ENCODE measurements around the gene SLC38A2.

The SLC38A2 gene

GRCh38 chr12:46396826-46397225, 24.3 kb upstream of the SLC38A2 start:
- peaks cover 6% of the 10 kb centered on the region for H3K4me1 ChIP-seq (ENCODE audit: control insufficient read depth, insufficient read depth, low read length)
- H3K27me3 ChIP-seq (ENCODE audit: control insufficient read depth, insufficient read depth, low read length, poor library complexity, severe bottlenecking), result no peaks in the 10 kb centered on the region
- no peak overlapping the region for H3K27ac ChIP-seq (ENCODE audit: insufficient read depth, low read depth, low read length, poor library complexity, severe bottlenecking)
- H3K36me3 ChIP-seq (ENCODE audit: control insufficient read depth, insufficient read depth, low read length), result no peaks in the 10 kb centered on the region
- no peak overlapping the region for H3K4me3 ChIP-seq (ENCODE audit: insufficient read depth, low read depth, low read length)
- WGBS, 2 experiments, result 92 to 99% methylated on average over 4 to 5 of the region's 5 CpGs
- H3K9me3 ChIP-seq (ENCODE audit: control insufficient read depth, low read length), result no peaks in the 10 kb centered on the region

DNA sequence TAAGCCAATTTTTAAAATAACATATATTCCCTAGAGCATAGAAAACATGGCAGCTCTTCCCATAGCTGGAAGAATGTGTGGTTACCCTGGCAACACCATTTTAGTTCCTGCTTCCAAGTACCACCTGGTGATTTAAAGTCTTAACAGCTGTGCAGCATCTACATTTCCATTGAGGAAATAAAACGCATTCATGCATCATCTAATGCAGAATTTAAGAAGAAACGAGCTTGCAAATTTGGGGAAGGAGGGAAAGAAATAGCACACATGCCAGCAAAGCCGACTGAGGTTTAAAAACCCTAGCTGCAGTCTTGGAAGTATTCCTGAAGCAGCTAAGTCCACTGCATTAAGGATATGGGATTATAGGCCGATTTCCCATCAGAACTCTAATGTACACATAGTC, 22.8 kb upstream of the SLC38A2 start:
- no peak overlapping the region for H3K4me3 ChIP-seq (ENCODE audit: insufficient read depth, low read depth, low read length)
- peaks cover 14% of the 10 kb centered on the region for H3K4me1 ChIP-seq (ENCODE audit: control insufficient read depth, insufficient read depth, low read length)
- WGBS, 2 experiments, result 66 to 72% methylated on average over 4 of the region's 4 CpGs
- H3K27ac ChIP-seq (ENCODE audit: insufficient read depth, low read depth, low read length, poor library complexity, severe bottlenecking), result no peak overlapping the region
- H3K36me3 ChIP-seq (ENCODE audit: control insufficient read depth, insufficient read depth, low read length), result no peaks in the 10 kb centered on the region
- no peaks in the 10 kb centered on the region for H3K27me3 ChIP-seq (ENCODE audit: control insufficient read depth, insufficient read depth, low read length, poor library complexity, severe bottlenecking)
- H3K9me3 ChIP-seq (ENCODE audit: control insufficient read depth, low read length), result no peaks in the 10 kb centered on the region

GRCh38 chr12:46391630-46392029, 19.1 kb upstream of the SLC38A2 start:
- H3K4me1 ChIP-seq (ENCODE audit: control insufficient read depth, insufficient read depth, low read length), result peaks cover 15% of the 10 kb centered on the region

GRCh38 chr12:46390881-46391280, 18.3 kb upstream of the SLC38A2 start:
- 38 to 44% methylated on average over 4 of the region's 4 CpGs for WGBS, 2 experiments
- Histone ChIP-seq H3K27me3 (ENCODE audit: control insufficient read depth, insufficient read depth, low read length, poor library complexity, severe bottlenecking) (no peaks in the 10 kb centered on the region), H3K36me3 (ENCODE audit: control insufficient read depth, insufficient read depth, low read length) (no peaks in the 10 kb centered on the region), H3K27ac (ENCODE audit: insufficient read depth, low read depth, low read length, poor library complexity, severe bottlenecking) (no peak overlapping the region), H3K9me3 (ENCODE audit: control insufficient read depth, low read length) (no peaks in the 10 kb centered on the region), H3K4me1 (ENCODE audit: control insufficient read depth, insufficient read depth, low read length) (peaks cover 18% of the 10 kb centered on the region), H3K4me3 (ENCODE audit: insufficient read depth, low read depth, low read length) (no peak overlapping the region)

More at GRCh38 chr12:46391630-46392029, 19.1 kb upstream of the SLC38A2 start:
- Histone ChIP-seq H3K9me3 (ENCODE audit: control insufficient read depth, low read length) (no peaks in the 10 kb centered on the region), H3K36me3 (ENCODE audit: control insufficient read depth, insufficient read depth, low read length) (no peaks in the 10 kb centered on the region), H3K27me3 (ENCODE audit: control insufficient read depth, insufficient read depth, low read length, poor library complexity, severe bottlenecking) (no peaks in the 10 kb centered on the region), H3K4me3 (ENCODE audit: insufficient read depth, low read depth, low read length) (no peak overlapping the region), H3K27ac (ENCODE audit: insufficient read depth, low read depth, low read length, poor library complexity, severe bottlenecking) (no peak overlapping the region)
- WGBS, 2 experiments, result 94 to 95% methylated on average over 1 of the region's 1 CpG

DNA sequence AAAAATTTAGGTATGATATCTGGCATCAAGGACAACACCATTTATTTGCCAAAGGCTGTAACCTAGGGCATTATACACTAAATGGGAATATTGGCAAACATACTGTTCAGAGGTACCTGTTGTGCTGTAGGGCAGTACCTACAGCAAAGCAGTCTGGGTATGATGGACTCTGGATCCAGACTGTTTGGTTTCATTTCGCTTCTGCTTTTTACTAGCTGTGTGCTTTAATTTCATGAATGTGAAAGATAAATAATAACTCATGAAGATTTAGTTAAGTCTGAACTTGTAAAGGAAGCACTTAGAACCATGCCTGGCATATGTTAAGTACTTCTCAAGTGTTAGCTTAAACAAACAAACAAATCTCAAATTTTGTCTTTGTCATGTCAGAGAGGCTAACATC, 17.7 kb upstream of the SLC38A2 start:
- H3K36me3 ChIP-seq (ENCODE audit: control insufficient read depth, insufficient read depth, low read length), result no peaks in the 10 kb centered on the region
- H3K4me3 ChIP-seq (ENCODE audit: insufficient read depth, low read depth, low read length), result no peak overlapping the region
- H3K9me3 ChIP-seq (ENCODE audit: control insufficient read depth, low read length), result no peaks in the 10 kb centered on the region
- peaks cover 18% of the 10 kb centered on the region for H3K4me1 ChIP-seq (ENCODE audit: control insufficient read depth, insufficient read depth, low read length)
- no peaks in the 10 kb centered on the region for H3K27me3 ChIP-seq (ENCODE audit: control insufficient read depth, insufficient read depth, low read length, poor library complexity, severe bottlenecking)
- WGBS, 2 experiments, result 87 to 100% methylated on average over 1 of the region's 1 CpG
- no peak overlapping the region for H3K27ac ChIP-seq (ENCODE audit: insufficient read depth, low read depth, low read length, poor library complexity, severe bottlenecking)

DNA sequence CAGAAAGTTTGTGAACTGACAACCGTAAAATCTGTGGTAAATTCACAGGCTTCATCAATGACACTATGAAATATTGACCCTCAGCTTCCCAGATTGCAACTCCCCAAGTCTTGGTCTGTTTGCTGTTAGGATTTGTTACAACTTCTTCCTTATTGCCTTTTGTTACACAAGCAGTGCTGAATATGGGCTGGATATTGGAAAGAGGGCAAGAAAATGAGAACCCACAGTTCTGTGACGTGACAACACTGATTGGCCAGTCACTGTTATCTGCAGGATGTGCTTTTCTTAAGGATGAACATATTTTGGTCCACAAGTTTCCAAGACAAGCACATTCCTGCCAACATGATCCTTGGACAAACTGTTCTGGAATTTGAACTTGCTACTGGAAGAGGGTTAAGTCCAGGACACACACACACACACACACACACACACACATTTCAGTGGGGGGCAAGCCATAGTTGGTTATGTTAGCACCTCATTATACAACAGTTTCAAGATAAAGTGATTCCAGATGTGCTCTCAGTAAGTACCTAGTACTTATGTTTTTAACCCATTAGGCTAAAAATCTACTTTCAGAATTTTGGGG, 16.6 kb upstream of the SLC38A2 start:
- Histone ChIP-seq H3K27me3 (ENCODE audit: control insufficient read depth, insufficient read depth, low read length, poor library complexity, severe bottlenecking) (no peaks in the 10 kb centered on the region), H3K36me3 (ENCODE audit: control insufficient read depth, insufficient read depth, low read length) (no peaks in the 10 kb centered on the region), H3K4me1 (ENCODE audit: control insufficient read depth, insufficient read depth, low read length) (peaks cover 24% of the 10 kb centered on the region), H3K4me3 (ENCODE audit: insufficient read depth, low read depth, low read length) (no peak overlapping the region), H3K27ac (ENCODE audit: insufficient read depth, low read depth, low read length, poor library complexity, severe bottlenecking) (no peak overlapping the region), H3K9me3 (ENCODE audit: control insufficient read depth, low read length) (no peaks in the 10 kb centered on the region)
- WGBS, 2 experiments, result 91 to 97% methylated on average over 2 of the region's 2 CpGs

DNA sequence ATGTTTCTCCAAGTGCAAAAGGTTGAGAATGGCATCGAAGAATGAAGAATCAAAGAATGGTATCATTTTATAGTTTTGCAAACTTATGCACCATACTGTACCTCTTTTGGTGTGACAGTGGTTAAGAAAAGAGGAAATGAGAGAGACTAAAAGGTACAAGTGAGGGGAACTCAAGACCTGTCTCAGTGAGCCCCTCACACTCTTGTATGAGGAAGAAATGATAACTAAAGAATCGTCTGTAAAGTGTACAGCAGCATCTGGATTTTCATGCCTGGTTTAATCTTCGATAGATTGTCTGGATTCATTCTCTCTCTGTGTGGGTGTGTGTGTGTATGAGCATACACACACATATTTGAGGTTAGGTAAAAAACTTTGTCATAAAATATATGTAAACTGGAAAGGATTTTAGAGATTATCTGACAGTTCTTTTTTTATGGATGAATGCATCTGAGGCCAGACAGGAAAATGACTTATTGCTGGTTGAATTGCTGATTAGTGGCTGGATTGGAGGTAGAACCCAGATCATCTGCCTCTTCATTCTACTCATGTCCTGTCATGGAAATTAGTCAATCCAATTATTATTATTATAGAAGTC, 16.0 kb upstream of the SLC38A2 start:
- Histone ChIP-seq H3K36me3 (ENCODE audit: control insufficient read depth, insufficient read depth, low read length) (no peaks in the 10 kb centered on the region), H3K4me1 (ENCODE audit: control insufficient read depth, insufficient read depth, low read length) (peaks cover 24% of the 10 kb centered on the region), H3K27ac (ENCODE audit: insufficient read depth, low read depth, low read length, poor library complexity, severe bottlenecking) (no peak overlapping the region), H3K4me3 (ENCODE audit: insufficient read depth, low read depth, low read length) (no peak overlapping the region), H3K27me3 (ENCODE audit: control insufficient read depth, insufficient read depth, low read length, poor library complexity, severe bottlenecking) (no peaks in the 10 kb centered on the region), H3K9me3 (ENCODE audit: control insufficient read depth, low read length) (no peaks in the 10 kb centered on the region)
- WGBS, 2 experiments, result 95 to 98% methylated on average over 3 of the region's 3 CpGs

DNA sequence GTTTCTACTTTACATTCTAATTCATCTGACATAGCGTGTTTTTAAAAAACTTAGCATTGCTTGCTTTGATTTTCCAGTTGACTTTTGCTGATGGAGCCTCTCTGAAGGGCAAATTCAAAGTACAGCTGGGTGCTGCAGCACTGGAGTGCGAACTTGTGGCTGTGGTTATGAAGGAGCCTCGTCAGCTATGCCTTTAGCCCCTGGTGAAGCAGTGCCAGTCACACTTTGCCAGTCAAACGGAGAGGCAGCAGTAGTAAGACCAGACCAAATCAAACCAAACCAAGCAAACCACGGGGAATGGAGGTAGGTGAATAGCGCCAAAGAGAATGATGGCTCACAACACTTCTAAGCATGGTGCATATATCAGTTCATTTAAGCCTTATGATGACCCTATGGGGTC, 15.1 kb upstream of the SLC38A2 start:
- 88 to 90% methylated on average over 6 of the region's 6 CpGs for WGBS, 2 experiments
- Histone ChIP-seq H3K4me1 (ENCODE audit: control insufficient read depth, insufficient read depth, low read length) (peaks cover 23% of the 10 kb centered on the region), H3K27ac (ENCODE audit: insufficient read depth, low read depth, low read length, poor library complexity, severe bottlenecking) (no peak overlapping the region), H3K27me3 (ENCODE audit: control insufficient read depth, insufficient read depth, low read length, poor library complexity, severe bottlenecking) (no peaks in the 10 kb centered on the region), H3K36me3 (ENCODE audit: control insufficient read depth, insufficient read depth, low read length) (no peaks in the 10 kb centered on the region), H3K9me3 (ENCODE audit: control insufficient read depth, low read length) (no peaks in the 10 kb centered on the region), H3K4me3 (ENCODE audit: insufficient read depth, low read depth, low read length) (no peak overlapping the region)

DNA sequence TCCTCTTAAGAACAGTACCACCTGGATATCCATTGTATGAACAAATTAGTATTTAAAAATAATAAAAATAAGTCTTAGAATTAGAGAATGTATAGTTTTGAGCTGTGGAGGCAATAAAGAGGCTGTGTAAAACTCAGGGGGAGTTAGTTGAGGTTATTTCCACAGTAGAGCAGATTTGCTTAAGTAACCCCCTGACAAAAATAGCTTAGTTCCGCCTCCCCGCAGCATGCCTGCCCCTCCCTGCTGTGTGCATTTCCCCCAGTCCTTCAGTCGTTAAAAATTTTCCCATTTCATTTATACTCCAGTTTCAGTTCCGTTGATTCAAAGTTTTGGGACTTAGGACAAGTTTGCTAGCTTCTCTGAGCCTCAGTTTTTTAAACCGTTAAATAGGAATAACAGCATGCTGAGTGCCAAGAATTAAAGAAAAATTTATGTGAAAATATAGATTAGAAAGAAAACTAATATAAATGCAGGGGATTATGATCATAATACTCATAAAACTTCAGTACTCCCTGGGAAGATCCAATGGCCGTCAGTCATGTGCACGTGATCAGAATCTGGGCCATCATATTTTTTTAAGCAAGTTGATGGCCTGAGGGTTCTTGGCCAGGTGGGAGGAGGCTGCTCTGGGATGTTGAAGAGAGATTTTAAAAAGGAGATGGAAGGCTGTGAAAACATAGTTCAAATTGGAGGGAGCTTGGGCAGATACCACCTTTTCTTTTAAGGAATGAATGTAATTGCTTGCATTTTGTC, 14.5 kb upstream of the SLC38A2 start:
- H3K4me1 ChIP-seq (ENCODE audit: control insufficient read depth, insufficient read depth, low read length), result peaks cover 19% of the 10 kb centered on the region
- H3K36me3 ChIP-seq (ENCODE audit: control insufficient read depth, insufficient read depth, low read length), result no peaks in the 10 kb centered on the region
- 15 to 17% methylated on average over 7 of the region's 7 CpGs for WGBS, 2 experiments
- H3K9me3 ChIP-seq (ENCODE audit: control insufficient read depth, low read length), result no peaks in the 10 kb centered on the region
- H3K27ac ChIP-seq (ENCODE audit: insufficient read depth, low read depth, low read length, poor library complexity, severe bottlenecking), result no peak overlapping the region
- H3K27me3 ChIP-seq (ENCODE audit: control insufficient read depth, insufficient read depth, low read length, poor library complexity, severe bottlenecking), result no peaks in the 10 kb centered on the region
- H3K4me3 ChIP-seq (ENCODE audit: insufficient read depth, low read depth, low read length), result no peak overlapping the region

- H3K4me3 ChIP-seq (ENCODE audit: insufficient read depth, low read depth, low read length), result no peak overlapping the region
These were observed 13.8 kb upstream of the SLC38A2 start for GRCh38 chr12:46386360-46386867.

More at GRCh38 chr12:46386360-46386867, 13.8 kb upstream of the SLC38A2 start:
- peaks cover 19% of the 10 kb centered on the region for H3K4me1 ChIP-seq (ENCODE audit: control insufficient read depth, insufficient read depth, low read length)
- H3K36me3 ChIP-seq (ENCODE audit: control insufficient read depth, insufficient read depth, low read length), result no peaks in the 10 kb centered on the region
- no peaks in the 10 kb centered on the region for H3K27me3 ChIP-seq (ENCODE audit: control insufficient read depth, insufficient read depth, low read length, poor library complexity, severe bottlenecking)
- 42% methylated on average over 2 of the region's 3 CpGs; no CpG with 5 or more reads in 1 of the 2 experiments for WGBS, 2 experiments
- no peak overlapping the region for H3K27ac ChIP-seq (ENCODE audit: insufficient read depth, low read depth, low read length, poor library complexity, severe bottlenecking)
- H3K9me3 ChIP-seq (ENCODE audit: control insufficient read depth, low read length), result no peaks in the 10 kb centered on the region

Measured in ectodermal cell (in vitro differentiated cells).